ENCODE measurements around the gene RAB23. TPM values are rescaled to one million over a fixed set of nuclear protein-coding genes. Genes with fewer than 3 reads are reported as not detected.

RAB23 gene
- total and polyA plus RNA-seq, 2 donors (not counting 3 experiments of a cell fraction or from before 2014, with no cell fraction given), result 3.4 to 9.4 TPM

GRCh38 chr6:57165080-57165479, 57.0 kb downstream of the RAB23 start:
- no peak overlapping the region for H3K4me3 ChIP-seq (replicated peaks in 1 of 3; ENCODE audit: insufficient read depth in 1 of 3, low read depth in 1 of 3, low read length in 3 of 3)
- no TSS peak for BruUV-seq (replicated peaks)
- ChIA-PET CTCF (no interaction called here), POLR2A (no interaction called here)
- H3K9ac ChIP-seq (replicated peaks; ENCODE audit: extremely low read depth, insufficient read depth, low read length), result no peak overlapping the region
- no peak for TF ChIP-seq CTCF (IDR thresholded peaks at IDR 0.05; ENCODE audit: extremely low read depth in 1 of 2, insufficient read depth in 1 of 2, low read depth in 1 of 2, low read length in 2 of 2)
- H3K27me3 ChIP-seq (ENCODE audit: control insufficient read depth in 2 of 2, insufficient read depth in 2 of 2, low read length in 2 of 2), result no peaks in the 10 kb centered on the region
- H3K9me1 ChIP-seq (replicated peaks; ENCODE audit: control insufficient read depth, extremely low read depth, insufficient read depth, low read length), result no peaks in the 10 kb centered on the region
- no peaks in the 10 kb centered on the region for H3K9me3 ChIP-seq (replicated peaks; ENCODE audit: control insufficient read depth, insufficient read depth, low read length)
- no peaks in the 10 kb centered on the region for H4K20me1 ChIP-seq (replicated peaks; ENCODE audit: control insufficient read depth, extremely low read depth, insufficient read depth, low read length)
- H2AFZ ChIP-seq (ENCODE audit: low read depth, low read length), result no peak overlapping the region
- DNase-seq (ENCODE audit: low read depth, low spot score), result no peak
- FAIRE-seq, result no peak
- no peaks in the 10 kb centered on the region for H3K36me3 ChIP-seq (ENCODE audit: control insufficient read depth in 2 of 2, extremely low read depth in 1 of 2, insufficient read depth in 2 of 2, low read length in 2 of 2)
- H3K4me2 ChIP-seq (ENCODE audit: insufficient read depth, low read length), result no peak overlapping the region
- dilution Hi-C loops (cut with MboI; ENCODE audit: extremely low pct_ligation_motif_present, low sequenced_read_pairs), result no loop called here
- no peaks in the 10 kb centered on the region for H3K4me1 ChIP-seq (ENCODE audit: control insufficient read depth, extremely low read depth, insufficient read depth, low read length)
- H3K27ac ChIP-seq (ENCODE audit: insufficient read depth, low read depth, low read length), result no peak overlapping the region
- no peaks in the 10 kb centered on the region for H3K79me2 ChIP-seq (ENCODE audit: control insufficient read depth, insufficient read depth, low read length)
- intact Hi-C loops (cut with micrococcal nuclease), result no loop called here

GRCh38 chr6:57163956-57164355, 58.2 kb downstream of the RAB23 start:
- no peaks in the 10 kb centered on the region for H3K36me3 ChIP-seq (ENCODE audit: control insufficient read depth in 2 of 2, extremely low read depth in 1 of 2, insufficient read depth in 2 of 2, low read length in 2 of 2)
- no TSS peak for BruUV-seq (replicated peaks)
- H3K27ac ChIP-seq (ENCODE audit: insufficient read depth, low read depth, low read length), result no peak overlapping the region
- intact Hi-C loops (cut with micrococcal nuclease), result no loop called here
- no peak overlapping the region for H2AFZ ChIP-seq (ENCODE audit: low read depth, low read length)
- no peak overlapping the region for H3K9ac ChIP-seq (replicated peaks; ENCODE audit: extremely low read depth, insufficient read depth, low read length)
- POLR2A ChIA-PET, result no interaction called here
- no peaks in the 10 kb centered on the region for H3K79me2 ChIP-seq (ENCODE audit: control insufficient read depth, insufficient read depth, low read length)
- TF ChIP-seq GATA2 (IDR thresholded peaks at IDR 0.05; ENCODE audit: insufficient read depth, insufficient read length, low read depth, low read length), result no peak
- TF ChIP-seq JUN (IDR thresholded peaks at IDR 0.05; ENCODE audit: borderline replicate concordance, insufficient read depth, insufficient read length, low read depth), result no peak
- no peak for TF ChIP-seq FOS (IDR thresholded peaks at IDR 0.05; ENCODE audit: borderline replicate concordance, insufficient read depth, low read length)
- TF ChIP-seq CTCF (IDR thresholded peaks at IDR 0.05; ENCODE audit: extremely low read depth in 1 of 2, insufficient read depth in 1 of 2, low read depth in 1 of 2, low read length in 2 of 2), result no peak
- TF ChIP-seq MAX (IDR thresholded peaks at IDR 0.05; ENCODE audit: insufficient read depth, insufficient read length), result no peak
- TF ChIP-seq MYC (IDR thresholded peaks at IDR 0.05; ENCODE audit: low read depth, low read length), result no peak
- TF ChIP-seq POLR2A (IDR thresholded peaks at IDR 0.05; ENCODE audit: low read depth, low read length), result no peak
- TF ChIP-seq POLR2AphosphoS5 (IDR thresholded peaks at IDR 0.05; ENCODE audit: insufficient read depth, low read depth, low read length), result no peak
- no peaks in the 10 kb centered on the region for H3K27me3 ChIP-seq (ENCODE audit: control insufficient read depth in 2 of 2, insufficient read depth in 2 of 2, low read length in 2 of 2)
- H3K9me1 ChIP-seq (replicated peaks; ENCODE audit: control insufficient read depth, extremely low read depth, insufficient read depth, low read length), result no peaks in the 10 kb centered on the region
- no peaks in the 10 kb centered on the region for H3K9me3 ChIP-seq (replicated peaks; ENCODE audit: control insufficient read depth, insufficient read depth, low read length)
- CTCF ChIA-PET, result no interaction called here
- no peak overlapping the region for H3K4me3 ChIP-seq (replicated peaks in 1 of 3; ENCODE audit: insufficient read depth in 1 of 3, low read depth in 1 of 3, low read length in 3 of 3)
- no peaks in the 10 kb centered on the region for H4K20me1 ChIP-seq (replicated peaks; ENCODE audit: control insufficient read depth, extremely low read depth, insufficient read depth, low read length)
- DNase-seq (ENCODE audit: low read depth, low spot score), result no peak
- dilution Hi-C loops (cut with MboI; ENCODE audit: extremely low pct_ligation_motif_present, low sequenced_read_pairs), result no loop called here
- FAIRE-seq, result no peak
- H3K4me1 ChIP-seq (ENCODE audit: control insufficient read depth, extremely low read depth, insufficient read depth, low read length), result no peaks in the 10 kb centered on the region
- no peak overlapping the region for H3K4me2 ChIP-seq (ENCODE audit: insufficient read depth, low read length)
